ENCODE measurements around the gene SLC13A1.

The SLC13A1 gene

GRCh38 chr7:123193235-123193634, 6.5 kb downstream of the SLC13A1 start:
- no peak for DNase-seq (ENCODE audit: low spot score)

- no peak for DNase-seq (ENCODE audit: low spot score)
These were observed 8.6 kb downstream of the SLC13A1 start for GRCh38 chr7:123191132-123191531.

GRCh38 chr7:123190109-123190831, 9.5 kb downstream of the SLC13A1 start:
- no peak for DNase-seq (ENCODE audit: low spot score)

GRCh38 chr7:123185756-123186155, 14.0 kb downstream of the SLC13A1 start:
- no peak for DNase-seq (ENCODE audit: low spot score)

- no peak for DNase-seq (ENCODE audit: low spot score)
These were observed 15.5 kb downstream of the SLC13A1 start for GRCh38 chr7:123184271-123184670.

GRCh38 chr7:123183431-123183830, 16.3 kb downstream of the SLC13A1 start:
- DNase-seq (ENCODE audit: low spot score) = no peak

- no peak for DNase-seq (ENCODE audit: low spot score)
These were observed 22.3 kb downstream of the SLC13A1 start for GRCh38 chr7:123177442-123177841.

- DNase-seq (ENCODE audit: low spot score) = no peak
These were observed 29.2 kb downstream of the SLC13A1 start for GRCh38 chr7:123170333-123171246.

- DNase-seq (ENCODE audit: low spot score) = no peak
These were observed 30.7 kb downstream of the SLC13A1 start for GRCh38 chr7:123169065-123169464.

- no peak for DNase-seq (ENCODE audit: low spot score)
These were observed 42.2 kb downstream of the SLC13A1 start for GRCh38 chr7:123157606-123158005.

GRCh38 chr7:123155571-123155970, 44.2 kb downstream of the SLC13A1 start:
- no peak for DNase-seq (ENCODE audit: low spot score)

- peak; percentile 76 for DNase-seq (ENCODE audit: low spot score)
These were observed 45.4 kb downstream of the SLC13A1 start for GRCh38 chr7:123154231-123154860.

- DNase-seq (ENCODE audit: low spot score) = no peak
These were observed 48.3 kb downstream of the SLC13A1 start for GRCh38 chr7:123151443-123151842.

GRCh38 chr7:123148813-123149212, 51.0 kb downstream of the SLC13A1 start:
- no peak for DNase-seq (ENCODE audit: low spot score)

- DNase-seq (ENCODE audit: low spot score) = no peak
These were observed 56.3 kb downstream of the SLC13A1 start for GRCh38 chr7:123143252-123144006.

- no peak for DNase-seq (ENCODE audit: low spot score)
These were observed 59.2 kb downstream of the SLC13A1 start for GRCh38 chr7:123140561-123140960.

- no peak for DNase-seq (ENCODE audit: low spot score)
These were observed 63.8 kb downstream of the SLC13A1 start for GRCh38 chr7:123135960-123136359.

- DNase-seq (ENCODE audit: low spot score) = no peak
These were observed 65.8 kb downstream of the SLC13A1 start for GRCh38 chr7:123133924-123134323.

- no peak for DNase-seq (ENCODE audit: low spot score)
These were observed 67.8 kb downstream of the SLC13A1 start for GRCh38 chr7:123131961-123132360.

- no peak for DNase-seq (ENCODE audit: low spot score)
These were observed 68.2 kb downstream of the SLC13A1 start for GRCh38 chr7:123131556-123131955.

GRCh38 chr7:123131140-123131539, 68.6 kb downstream of the SLC13A1 start:
- no peak for DNase-seq (ENCODE audit: low spot score)

- no peak for DNase-seq (ENCODE audit: low spot score)
These were observed 73.1 kb downstream of the SLC13A1 start for GRCh38 chr7:123126691-123127090.

Data from ecto neural progenitor cell (in vitro differentiated cells).